GM23248 (cell line): ENCODE data around the gene C16orf89. TPM values are rescaled to one million over a fixed set of nuclear protein-coding genes. Genes with fewer than 3 reads are reported as not detected.
A peak's percentile ranks its signal among the peaks of the same experiment; 100 is the strongest.

Experiments
- DNase-seq: peaks from one replicate; pipeline ENCODE4 v3.0.0-alpha.2; 2015
- H2AFZ ChIP-seq: fragments of 200-600 bp; sonication (generic); 2 replicates; pipeline ENCODE4 v1.6.1; 2016; ENCODE audit warnings: antibody characterized with exemption
- H3F3A ChIP-seq: fragments of 200-600 bp; sonication (generic); 2 replicates; pipeline ENCODE4 v1.6.1; 2016; ENCODE audit warnings: mild to moderate bottlenecking, antibody characterized with exemption, mixed run types; ENCODE audit not compliant: insufficient read depth
- H3K27ac ChIP-seq: fragments of 200-600 bp; sonication (generic); 2 replicates; pipeline ENCODE4 v1.5.1; 2016; ENCODE audit warnings: mild to moderate bottlenecking
- H3K27me3 ChIP-seq: fragments of 200-600 bp; sonication (generic); replicated peaks from 2 replicates; pipeline ENCODE4 v1.6.1; 2016; ENCODE audit warnings: mild to moderate bottlenecking; ENCODE audit not compliant: insufficient read depth
- H3K36me3 ChIP-seq: fragments of 200-600 bp; sonication (generic); 2 replicates; pipeline ENCODE4 v1.6.1; 2016; ENCODE audit warnings: low read depth, mild to moderate bottlenecking
- H3K4me1 ChIP-seq: fragments of 200-600 bp; sonication (generic); 2 replicates; pipeline ENCODE4 v1.6.1; 2016; ENCODE audit warnings: mild to moderate bottlenecking; ENCODE audit not compliant: insufficient read depth
- H3K4me2 ChIP-seq: fragments of 200-600 bp; sonication (generic); one replicate; pipeline ENCODE4 v1.6.1; 2016; ENCODE audit warnings: mild to moderate bottlenecking; ENCODE audit not compliant: unreplicated experiment
- H3K4me3 ChIP-seq: fragments of 200-600 bp; sonication (generic); 2 replicates; pipeline ENCODE4 v1.5.1; 2016; ENCODE audit warnings: mild to moderate bottlenecking
- H3K79me2 ChIP-seq: fragments of 200-600 bp; sonication (generic); 2 replicates; pipeline ENCODE4 v1.6.1; 2016; ENCODE audit warnings: mild to moderate bottlenecking; ENCODE audit not compliant: insufficient read depth
- H3K9ac ChIP-seq: fragments of 200-600 bp; sonication (generic); 2 replicates; pipeline ENCODE4 v1.6.1; 2016; ENCODE audit warnings: mild to moderate bottlenecking
- H3K9me2 ChIP-seq: fragments of 200-600 bp; sonication (generic); 2 replicates; pipeline ENCODE4 v1.6.1; 2016; ENCODE audit warnings: mixed run types, mild to moderate bottlenecking, moderate library complexity; ENCODE audit not compliant: insufficient read depth
- H3K9me3 ChIP-seq: fragments of 200-600 bp; sonication (generic); one replicate; pipeline ENCODE4 v1.6.1; 2017; ENCODE audit warnings: low read depth
- H4K20me1 ChIP-seq: fragments of 200-600 bp; sonication (generic); 2 replicates; pipeline ENCODE4 v1.6.0; 2016; ENCODE audit not compliant: insufficient read depth
- EZH2 ChIP-seq: fragments of 200-600 bp; sonication (generic); IDR thresholded peaks from 2 replicates; pipeline ENCODE4 v1.6.1; 2018; ENCODE audit warnings: antibody characterized with exemption, mild to moderate bottlenecking; ENCODE audit not compliant: insufficient read depth, poor library complexity, severe bottlenecking
- EZH2phosphoT487 ChIP-seq: fragments of 200-600 bp; sonication (generic); IDR thresholded peaks from 2 replicates; pipeline ENCODE4 v1.6.1; 2018; ENCODE audit warnings: antibody characterized with exemption, moderate library complexity, mild to moderate bottlenecking, low read depth; ENCODE audit not compliant: insufficient read depth
- WGBS, 2 experiments: methylation state at CpG; one replicate each; pipeline ENCODE4 v1.1.6; 2015 to 2017; ENCODE audit warnings: low lambda C conversion rate in 2 of 2, low coverage in 1 of 2; ENCODE audit errors: missing lambda C conversion rate in 2 of 2; 5-methylcytosine and 5-hydroxymethylcytosine counted together
- in situ Hi-C: fragments of 300-500 bp; cut with MboI; formaldehyde crosslinking; loops from 2 replicates; pipeline ENCODE4 v1.15.0; 2020
- polyA plus RNA-seq: library from polyadenylated mRNA; unstranded; fragments of >200 nt; fragmentation: Nextera tagmentation; extraction: Ambion mirVana; gene quantifications from 2 replicates; pipeline ENCODE4 v1.2.1, GENCODE V29; 2016
- total RNA-seq: library from RNA; depleted of rRNA; stranded (reverse); fragments of >200 nt; shearing (Covaris generic); gene quantifications from 2 replicates; pipeline ENCODE4 v1.2.3, GENCODE V29; 2014

Gene C16orf89
- total and polyA plus RNA-seq, 2 experiments from 2014 or later: not detected

DNA sequence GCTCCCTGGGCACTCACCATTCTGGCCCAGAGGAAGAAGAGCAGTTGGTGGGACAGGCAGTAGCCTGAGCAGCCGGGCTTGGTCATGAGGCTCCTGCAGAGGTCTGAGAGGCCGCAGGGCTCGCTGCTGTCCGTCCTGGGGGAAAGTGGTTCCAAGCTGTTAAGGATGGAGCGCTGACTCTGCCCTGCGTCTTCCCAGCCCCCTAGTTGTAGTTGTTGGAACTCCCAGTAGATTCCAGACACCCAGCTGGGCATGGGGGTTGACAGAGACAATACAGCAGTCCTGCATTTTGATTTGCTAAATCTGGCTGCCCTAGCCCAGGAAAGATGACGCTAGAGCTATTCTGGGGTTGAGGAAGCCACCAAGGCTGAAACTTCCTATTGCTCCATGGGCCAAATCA, 7.3 kb downstream of the C16orf89 start:
- no peak overlapping the region for H2AFZ ChIP-seq
- no peaks in the 10 kb centered on the region for H3K36me3 ChIP-seq
- no peak overlapping the region for H3K4me3 ChIP-seq
- TF ChIP-seq EZH2 (no peak), EZH2phosphoT487 (no peak)
- H3K27me3 ChIP-seq: no peaks in the 10 kb centered on the region
- no peak overlapping the region for H3K27ac ChIP-seq
- no peaks in the 10 kb centered on the region for H3K9me3 ChIP-seq
- no peaks in the 10 kb centered on the region for H3K9me2 ChIP-seq
- H4K20me1 ChIP-seq: no peaks in the 10 kb centered on the region
- WGBS, 2 experiments: 59 to 75% methylated on average over 7 of the region's 7 CpGs
- no peaks in the 10 kb centered on the region for H3K4me1 ChIP-seq
- in situ Hi-C loops: no loop called here
- H3F3A ChIP-seq: no peaks in the 10 kb centered on the region
- H3K79me2 ChIP-seq: no peaks in the 10 kb centered on the region
- no peak overlapping the region for H3K9ac ChIP-seq
- no peak overlapping the region for H3K4me2 ChIP-seq
- DNase-seq: peak; percentile 22

GRCh38 chr16:5056352-5056751, 9.4 kb downstream of the C16orf89 start:
- peak; percentile 46 for DNase-seq
- H2AFZ ChIP-seq: no peak overlapping the region
- H3K9ac ChIP-seq: no peak overlapping the region
- 17 to 22% methylated on average over 11 of the region's 11 CpGs for WGBS, 2 experiments
- in situ Hi-C loops: no loop called here
- no peak overlapping the region for H3K4me2 ChIP-seq
- no peaks in the 10 kb centered on the region for H3K27me3 ChIP-seq
- no peaks in the 10 kb centered on the region for H3K4me1 ChIP-seq
- no peaks in the 10 kb centered on the region for H3K9me3 ChIP-seq
- H3F3A ChIP-seq: no peaks in the 10 kb centered on the region
- no peak overlapping the region for H3K4me3 ChIP-seq
- TF ChIP-seq EZH2 (no peak), EZH2phosphoT487 (no peak)
- no peaks in the 10 kb centered on the region for H3K36me3 ChIP-seq
- no peak overlapping the region for H3K27ac ChIP-seq
- H4K20me1 ChIP-seq: no peaks in the 10 kb centered on the region
- no peaks in the 10 kb centered on the region for H3K9me2 ChIP-seq
- H3K79me2 ChIP-seq: no peaks in the 10 kb centered on the region

- DNase-seq: no peak
Observed at GRCh38 chr16:5054876-5055865, 10.6 kb downstream of the C16orf89 start.

DNA sequence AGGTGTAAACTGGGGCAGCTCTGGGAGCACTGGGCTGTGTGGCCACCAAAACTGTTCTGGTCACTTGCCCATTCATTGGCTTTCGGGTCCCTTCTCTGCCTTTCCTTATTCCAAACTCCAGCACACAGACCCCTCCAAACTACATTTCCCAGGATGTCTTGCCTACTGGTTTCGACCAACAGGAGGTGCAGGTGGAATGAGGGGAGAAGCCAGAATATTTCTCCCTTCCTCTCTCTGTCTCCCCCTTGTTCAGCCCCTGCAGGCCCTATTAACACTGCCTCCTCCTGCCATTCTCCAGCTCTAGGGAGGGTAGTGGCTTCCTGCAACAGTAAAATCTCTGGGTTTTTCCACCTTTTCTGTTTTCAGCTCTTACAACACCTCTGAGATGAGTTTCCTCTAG, 18.8 kb downstream of the C16orf89 start:
- no peaks in the 10 kb centered on the region for H3K36me3 ChIP-seq
- WGBS, 2 experiments: 52 to 62% methylated on average over 2 of the region's 2 CpGs
- H3F3A ChIP-seq: no peaks in the 10 kb centered on the region
- H2AFZ ChIP-seq: no peak overlapping the region
- H3K4me1 ChIP-seq: no peaks in the 10 kb centered on the region
- no peak overlapping the region for H3K4me3 ChIP-seq
- H3K9me2 ChIP-seq: no peaks in the 10 kb centered on the region
- in situ Hi-C loops: no loop called here
- no peak overlapping the region for H3K4me2 ChIP-seq
- H3K9ac ChIP-seq: no peak overlapping the region
- no peaks in the 10 kb centered on the region; the same call in 1 of the 2 replicates for H3K27me3 ChIP-seq
- H3K9me3 ChIP-seq: no peaks in the 10 kb centered on the region
- H3K27ac ChIP-seq: no peak overlapping the region
- H4K20me1 ChIP-seq: no peaks in the 10 kb centered on the region
- H3K79me2 ChIP-seq: no peaks in the 10 kb centered on the region
- no peak for DNase-seq
- TF ChIP-seq EZH2: no peak
- TF ChIP-seq EZH2phosphoT487: no peak

More at GRCh38 chr16:5054876-5055865, 10.6 kb downstream of the C16orf89 start:
- no peaks in the 10 kb centered on the region for H3K27me3 ChIP-seq
- TF ChIP-seq EZH2 (no peak), EZH2phosphoT487 (no peak)
- 68% methylated on average over 16 of the region's 16 CpGs for WGBS, 2 experiments
- no peaks in the 10 kb centered on the region for H3K79me2 ChIP-seq
- no peaks in the 10 kb centered on the region for H3K9me2 ChIP-seq
- in situ Hi-C loops: no loop called here
- H3F3A ChIP-seq: no peaks in the 10 kb centered on the region
- H3K9me3 ChIP-seq: no peaks in the 10 kb centered on the region
- H3K4me3 ChIP-seq: no peak overlapping the region
- no peak overlapping the region for H3K27ac ChIP-seq
- no peaks in the 10 kb centered on the region for H4K20me1 ChIP-seq
- no peaks in the 10 kb centered on the region for H3K4me1 ChIP-seq
- no peak overlapping the region for H2AFZ ChIP-seq
- no peak overlapping the region for H3K9ac ChIP-seq
- H3K4me2 ChIP-seq: no peak overlapping the region
- H3K36me3 ChIP-seq: no peaks in the 10 kb centered on the region
